ENCODE data around the gene PARP3.

PARP3 gene

GRCh38 chr3:51934139-51934850, 7.9 kb upstream of the PARP3 start:
- no peak for DNase-seq (ENCODE audit: low read depth)

GRCh38 chr3:51934991-51935885, 6.9 kb upstream of the PARP3 start:
- no peak for DNase-seq (ENCODE audit: low read depth)

GRCh38 chr3:51935886-51936755, 6.0 kb upstream of the PARP3 start:
- no peak for DNase-seq (ENCODE audit: low read depth)

GRCh38 chr3:51937014-51937413, 5.1 kb upstream of the PARP3 start:
- no peak for DNase-seq (ENCODE audit: low read depth)

GRCh38 chr3:51937611-51938450, 4.3 kb upstream of the PARP3 start:
- DNase-seq (ENCODE audit: low read depth), result no peak

GRCh38 chr3:51938780-51939425, 3.3 kb upstream of the PARP3 start:
- DNase-seq (ENCODE audit: low read depth), result no peak

- DNase-seq (ENCODE audit: low read depth), result no peak
Measured at GRCh38 chr3:51940648-51941462, 1.3 kb upstream of the PARP3 start.

- no peak for DNase-seq (ENCODE audit: low read depth)
Measured at GRCh38 chr3:51941463-51941797, 733 bp upstream of the PARP3 start.

- peak; percentile 42 for DNase-seq (ENCODE audit: low read depth)
Measured at GRCh38 chr3:51942603-51943450, 664 bp downstream of the PARP3 start.

GRCh38 chr3:51943451-51944391, 1.6 kb downstream of the PARP3 start:
- no peak for DNase-seq (ENCODE audit: low read depth)

- no peak for DNase-seq (ENCODE audit: low read depth)
Measured at GRCh38 chr3:51944451-51945021, 2.4 kb downstream of the PARP3 start.

GRCh38 chr3:51945031-51945840, 3.1 kb downstream of the PARP3 start:
- DNase-seq (ENCODE audit: low read depth), result no peak

- DNase-seq (ENCODE audit: low read depth), result no peak
Measured at GRCh38 chr3:51945926-51946705, 4.0 kb downstream of the PARP3 start.

GRCh38 chr3:51946796-51947195, 4.6 kb downstream of the PARP3 start:
- no peak for DNase-seq (ENCODE audit: low read depth)

GRCh38 chr3:51947215-51947900, 5.2 kb downstream of the PARP3 start:
- no peak for DNase-seq (ENCODE audit: low read depth)
